Activated CD4-positive, CD25-positive, alpha-beta regulatory T cell treated with anti-CD3 and anti-CD28 coated beads, Interleukin-2, amount 50 U/mL, for 72 hours (primary cell): ENCODE results near the gene ARF1.
A peak's percentile ranks its signal among the peaks of the same experiment; 100 is the strongest.
"Not testable (repeated sequence)": the region's sequence is repeated elsewhere in the genome, so short reads cannot be mapped to it uniquely, and the experiment has no call there.

Experiments
- DNase-seq: peaks from one replicate; pipeline ENCODE4 v3.0.0; 2021

The ARF1 gene

GRCh38 chr1:228104526-228105269, 22.2 kb downstream of the ARF1 start:
- no peak for DNase-seq

- DNase-seq = no peak
Measured at GRCh38 chr1:228105270-228105995, 22.9 kb downstream of the ARF1 start.

DNA sequence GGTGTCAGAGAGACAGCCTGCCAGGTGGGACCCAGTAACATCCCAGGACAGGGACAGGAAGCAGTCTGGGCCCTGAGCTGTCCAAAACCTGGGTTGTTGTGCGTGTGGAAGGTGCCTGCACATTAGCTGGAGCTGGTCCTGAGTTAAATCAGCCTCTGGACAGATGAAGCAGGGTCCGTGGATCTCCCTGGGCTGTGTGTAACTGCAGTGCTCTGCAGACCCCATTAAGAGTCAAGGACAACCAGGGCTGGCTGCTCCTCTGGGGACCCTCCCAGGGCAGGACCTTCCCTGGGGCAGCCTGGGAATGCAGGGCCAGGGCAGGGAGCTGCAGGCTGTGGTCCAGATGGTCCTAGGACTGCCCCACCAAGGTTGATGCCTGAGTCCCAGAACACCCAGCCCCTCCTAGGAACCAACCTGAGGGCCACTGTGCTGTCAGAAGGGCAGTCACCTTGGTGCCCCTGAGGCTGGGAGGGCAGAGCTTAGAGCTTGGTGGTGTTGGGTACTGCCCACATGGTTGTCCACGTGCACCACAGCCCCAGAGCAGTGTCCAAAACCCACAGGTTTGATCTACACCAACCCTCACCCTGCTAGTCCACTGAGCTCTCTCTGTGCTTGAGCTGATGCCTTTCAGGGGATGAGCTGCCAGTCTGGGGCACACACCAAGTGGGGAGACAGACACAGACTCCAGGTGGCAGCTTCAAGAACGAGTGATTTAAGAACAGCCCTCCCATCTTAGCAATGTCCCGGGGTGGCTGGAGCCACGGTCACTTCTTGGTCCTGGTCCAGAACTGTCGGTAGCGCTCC, 23.7 kb downstream of the ARF1 start:
- no peak for DNase-seq

- DNase-seq = no peak
Measured at GRCh38 chr1:228106800-228107054, 24.2 kb downstream of the ARF1 start.

DNA sequence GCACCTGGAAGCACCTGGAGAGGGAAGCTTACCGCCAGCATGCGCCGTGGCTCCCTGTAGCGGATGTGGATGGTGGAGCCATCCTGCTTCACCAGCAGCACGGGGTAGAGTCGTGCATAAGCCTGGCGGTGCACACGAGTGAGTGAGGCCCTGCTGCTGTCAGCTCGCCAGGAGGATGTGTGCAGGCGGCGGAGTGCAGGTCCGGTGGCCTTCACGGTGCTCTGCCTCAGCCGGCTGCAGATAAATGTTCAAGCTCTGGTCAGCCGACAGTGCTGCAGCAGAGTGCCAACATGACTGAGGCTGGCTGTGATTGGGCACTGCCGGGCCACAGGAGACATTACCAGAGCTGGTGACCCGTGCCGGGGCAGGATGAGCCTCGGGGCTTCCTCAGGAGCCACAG, 25.1 kb downstream of the ARF1 start:
- no peak for DNase-seq

- no peak for DNase-seq
Measured at GRCh38 chr1:228108055-228108690, 25.7 kb downstream of the ARF1 start.

DNA sequence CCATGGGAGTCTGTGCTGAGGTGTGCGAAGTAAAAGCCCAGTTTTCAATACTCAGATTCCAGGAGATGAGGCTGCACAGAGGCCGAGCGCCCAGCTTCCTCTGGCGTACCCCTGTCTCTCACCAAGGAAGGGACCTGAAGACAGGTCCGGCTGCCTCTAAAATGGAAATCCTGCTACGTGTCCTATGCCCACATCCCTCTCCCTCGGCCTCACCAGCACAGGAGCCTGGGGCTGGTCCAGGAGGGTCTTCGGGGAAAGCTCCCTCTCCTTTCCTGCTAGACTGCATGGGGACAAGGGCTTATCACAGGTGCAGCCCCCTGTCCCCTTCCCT, 26.2 kb downstream of the ARF1 start:
- no peak for DNase-seq

- peak; percentile 100 for DNase-seq
Measured at GRCh38 chr1:228109073-228109961, 26.8 kb downstream of the ARF1 start, which contains the start of gene MRPL55. Gene MRPL55, minus strand, starts transcription at chr1:228109299. Its CDS starts 1,039 bp downstream, at chr1:228108260.

DNA sequence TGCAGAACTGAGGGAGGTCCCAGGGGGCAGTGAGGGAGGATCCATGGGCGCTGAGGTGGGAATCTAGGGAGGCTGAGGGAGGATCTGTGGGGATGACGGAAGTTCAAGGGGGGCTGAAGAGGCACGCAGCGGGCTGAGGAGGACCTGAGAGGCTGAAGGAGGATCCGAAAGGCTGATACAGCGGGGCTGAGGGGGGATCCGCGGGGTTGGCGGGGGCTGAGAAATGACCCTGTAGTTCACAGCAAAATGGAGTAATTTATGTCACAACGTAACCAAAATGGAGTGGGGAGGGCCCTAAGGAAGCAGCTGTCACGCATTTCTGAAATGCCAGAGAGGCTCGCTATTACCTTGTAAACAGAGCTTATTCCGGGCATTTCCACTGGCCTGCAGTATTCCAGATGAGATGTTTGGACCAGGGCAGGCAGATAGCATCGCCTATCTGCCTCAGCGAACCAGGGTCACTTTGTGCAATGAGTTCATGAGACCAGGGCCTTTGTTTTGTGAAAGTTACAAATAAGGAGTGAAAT, 27.5 kb downstream of the ARF1 start:
- DNase-seq = no peak

GRCh38 chr1:228110556-228110955, 28.0 kb downstream of the ARF1 start:
- no peak for DNase-seq

DNA sequence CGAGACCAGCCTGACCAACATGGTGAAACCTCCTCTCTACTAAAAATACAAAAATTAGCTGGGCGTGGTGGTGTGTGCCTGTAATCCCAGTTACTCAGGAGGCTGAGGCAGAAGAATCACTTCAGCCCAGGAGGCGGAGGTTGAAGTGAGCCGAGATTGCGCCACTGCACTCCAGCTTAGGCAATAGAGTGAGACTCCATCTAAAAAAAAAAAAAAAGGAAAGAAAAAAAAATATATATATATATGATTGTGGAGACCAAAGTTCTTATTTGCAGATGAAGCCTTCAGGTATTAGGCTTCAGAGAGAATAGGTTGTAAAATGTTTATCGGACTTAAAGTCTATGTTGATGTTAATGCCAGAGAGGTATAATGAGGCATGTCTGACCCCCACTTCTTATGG, 28.8 kb downstream of the ARF1 start:
- not testable (repeated sequence) for DNase-seq

- DNase-seq = no peak
Measured at GRCh38 chr1:228112167-228112566, 29.7 kb downstream of the ARF1 start.

GRCh38 chr1:228112617-228113016, 30.1 kb downstream of the ARF1 start:
- DNase-seq = no peak

DNA sequence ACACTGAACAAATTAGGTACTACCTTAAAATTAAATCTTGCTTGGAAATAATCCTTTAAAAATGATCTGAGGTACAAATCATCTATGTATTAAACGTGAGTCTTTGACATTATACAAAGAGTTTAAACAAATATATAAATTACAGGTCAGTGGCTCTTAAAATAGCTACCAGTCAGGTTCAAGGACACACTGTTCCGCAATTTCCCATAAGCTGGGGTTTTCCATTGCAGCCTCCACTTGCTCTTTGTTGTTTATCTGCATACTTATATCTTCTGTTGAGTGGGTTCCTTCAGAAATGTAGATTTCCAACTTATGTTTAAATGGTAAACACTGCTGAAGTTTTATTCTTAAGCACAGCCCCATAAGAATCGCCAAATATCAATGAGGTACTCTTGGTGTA, 32.3 kb downstream of the ARF1 start:
- DNase-seq = no peak

DNA sequence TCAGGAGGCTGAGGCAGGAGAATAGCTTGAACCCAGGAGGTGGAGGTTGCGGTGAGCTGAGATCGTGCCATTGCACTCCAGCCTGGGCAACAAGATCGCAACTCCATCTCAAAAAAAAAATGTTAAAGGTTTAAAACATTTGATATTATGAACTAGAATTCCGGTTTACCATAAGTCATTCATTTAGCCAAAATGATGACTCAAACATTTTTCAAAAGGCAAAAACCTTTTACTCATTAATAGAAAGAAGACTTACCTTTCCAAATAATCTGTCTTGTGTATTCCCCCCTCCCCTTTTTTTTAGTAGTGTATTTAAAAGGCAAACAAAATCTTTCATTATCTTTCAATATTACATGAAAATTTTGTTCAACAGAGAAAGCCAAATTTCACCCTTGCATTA, 34.8 kb downstream of the ARF1 start:
- DNase-seq = no peak

DNA sequence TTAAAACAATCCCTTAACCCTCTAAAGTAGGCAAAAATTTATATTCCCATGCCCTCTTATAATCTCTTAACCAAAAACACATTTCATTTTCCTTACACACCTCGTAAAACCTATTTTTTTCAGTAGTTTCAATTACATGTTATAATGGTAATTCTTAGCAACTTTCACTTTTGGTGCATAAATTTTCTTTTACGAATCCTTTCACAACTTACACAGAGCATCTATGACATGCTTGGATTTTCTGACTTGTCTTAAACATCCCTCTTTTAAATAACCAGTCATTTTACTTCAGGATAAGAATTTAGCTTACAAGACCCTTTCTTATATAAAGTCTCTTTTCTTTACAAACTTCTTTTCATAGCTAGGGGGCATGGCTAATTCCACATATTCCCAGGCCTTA, 35.5 kb downstream of the ARF1 start:
- DNase-seq = no peak

- no peak for DNase-seq
Measured at GRCh38 chr1:228120351-228120750, 37.8 kb downstream of the ARF1 start.

DNA sequence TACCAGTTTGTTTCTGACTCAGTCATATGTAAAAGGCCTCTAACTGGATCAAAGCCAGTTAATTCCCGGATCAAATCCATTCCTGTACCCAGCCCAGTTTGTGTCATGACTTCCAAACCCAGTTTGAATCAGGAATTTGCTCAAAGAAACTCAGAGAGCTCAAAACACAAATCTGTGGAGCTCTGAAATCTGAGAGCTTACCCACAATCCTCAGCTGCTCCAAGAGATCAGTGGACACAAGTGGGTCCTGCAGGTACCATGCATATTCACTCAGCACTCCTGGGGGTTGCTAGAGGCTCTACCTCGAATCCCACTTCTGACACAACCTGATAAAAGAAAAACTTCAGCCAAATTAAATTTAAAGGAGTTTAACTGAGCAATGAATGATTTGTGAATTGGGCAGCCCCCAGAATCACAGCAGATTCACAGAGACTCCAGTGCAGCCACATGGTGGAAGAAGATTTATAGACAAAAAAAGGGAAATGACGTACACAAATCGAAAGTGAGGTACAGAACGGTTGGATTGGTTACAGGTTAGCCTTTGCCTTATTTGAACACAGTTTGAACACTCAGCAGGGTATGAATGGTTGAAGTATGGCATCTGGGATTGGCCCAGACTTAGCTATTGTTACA, 38.5 kb downstream of the ARF1 start:
- no peak for DNase-seq

GRCh38 chr1:228122921-228123441, 40.5 kb downstream of the ARF1 start:
- no peak for DNase-seq

GRCh38 chr1:228123505-228123904, 41.0 kb downstream of the ARF1 start:
- DNase-seq = no peak

DNA sequence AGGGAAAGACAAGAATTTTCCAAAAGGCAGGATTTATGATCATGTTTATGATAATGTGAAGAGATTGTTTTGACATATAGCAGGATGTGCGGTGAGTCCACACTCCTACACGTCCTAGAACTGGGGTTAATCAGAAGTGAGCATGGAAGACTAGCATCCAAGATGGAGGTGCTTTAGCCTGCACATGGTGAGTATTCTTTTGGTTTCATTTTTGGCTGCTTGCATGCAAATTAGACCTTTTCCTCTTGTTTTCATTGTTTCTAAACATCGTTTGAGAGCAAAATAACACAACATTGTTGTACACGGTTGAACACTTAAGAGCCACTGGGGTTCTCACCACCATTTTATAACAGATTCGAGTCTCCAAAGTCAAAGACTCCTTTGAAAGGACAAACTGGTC, 42.7 kb downstream of the ARF1 start:
- DNase-seq = no peak

DNA sequence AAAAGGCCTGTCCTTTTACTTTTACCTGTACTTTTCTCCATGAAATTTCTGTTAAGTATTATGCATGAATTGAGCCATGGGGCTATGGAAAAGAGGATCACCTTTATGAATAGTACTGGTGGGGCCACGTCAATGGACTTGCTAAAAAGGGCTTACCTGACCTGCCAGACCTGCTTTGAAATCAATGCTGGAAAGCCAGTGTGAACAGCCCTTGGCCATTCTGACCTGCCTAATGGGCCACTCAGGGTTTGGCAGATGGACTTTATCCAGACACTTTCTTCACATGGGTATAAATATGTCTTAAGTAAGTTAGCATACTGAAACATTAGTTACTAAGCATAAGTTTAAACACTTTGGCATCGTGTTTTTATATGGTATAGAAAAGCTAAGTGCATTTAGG, 49.3 kb downstream of the ARF1 start:
- DNase-seq = no peak
